Measurements from ENCODE around the gene CREBZF.
"Not testable (repeated sequence)": the region's sequence is repeated elsewhere in the genome, so short reads cannot be mapped to it uniquely, and the experiment has no call there.

CREBZF gene

DNA sequence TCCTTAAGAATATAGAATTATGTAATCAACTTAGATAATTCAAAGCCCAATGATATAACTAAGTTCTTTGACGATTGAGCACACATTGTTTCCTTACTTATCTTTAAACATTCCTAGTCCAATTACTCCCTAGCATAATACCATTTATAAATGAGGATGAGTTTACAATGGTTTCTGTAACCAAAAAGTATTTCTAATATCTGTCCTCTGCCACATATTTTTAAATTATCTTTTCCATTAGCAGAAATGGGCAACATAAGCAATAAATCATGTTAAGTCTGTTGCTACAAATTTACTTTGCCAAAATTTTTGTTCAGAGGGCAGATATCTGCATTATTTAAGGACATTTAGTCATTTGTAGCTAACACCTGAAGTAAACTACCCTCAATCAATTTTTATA is 6.7 kb downstream of the CREBZF start:
- H3K4me3 ChIP-seq (ENCODE audit: low read depth, low read length) = no peak overlapping the region
- TF ChIP-seq, protein P1, sequence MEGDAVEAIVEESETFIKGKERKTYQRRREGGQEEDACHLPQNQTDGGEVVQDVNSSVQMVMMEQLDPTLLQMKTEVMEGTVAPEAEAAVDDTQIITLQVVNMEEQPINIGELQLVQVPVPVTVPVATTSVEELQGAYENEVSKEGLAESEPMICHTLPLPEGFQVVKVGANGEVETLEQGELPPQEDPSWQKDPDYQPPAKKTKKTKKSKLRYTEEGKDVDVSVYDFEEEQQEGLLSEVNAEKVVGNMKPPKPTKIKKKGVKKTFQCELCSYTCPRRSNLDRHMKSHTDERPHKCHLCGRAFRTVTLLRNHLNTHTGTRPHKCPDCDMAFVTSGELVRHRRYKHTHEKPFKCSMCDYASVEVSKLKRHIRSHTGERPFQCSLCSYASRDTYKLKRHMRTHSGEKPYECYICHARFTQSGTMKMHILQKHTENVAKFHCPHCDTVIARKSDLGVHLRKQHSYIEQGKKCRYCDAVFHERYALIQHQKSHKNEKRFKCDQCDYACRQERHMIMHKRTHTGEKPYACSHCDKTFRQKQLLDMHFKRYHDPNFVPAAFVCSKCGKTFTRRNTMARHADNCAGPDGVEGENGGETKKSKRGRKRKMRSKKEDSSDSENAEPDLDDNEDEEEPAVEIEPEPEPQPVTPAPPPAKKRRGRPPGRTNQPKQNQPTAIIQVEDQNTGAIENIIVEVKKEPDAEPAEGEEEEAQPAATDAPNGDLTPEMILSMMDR (IDR thresholded peaks at IDR 0.05; ENCODE audit: low read depth, low read length) = no peak
- in situ Hi-C loops (cut with HindIII; ENCODE audit: low sequenced_read_pairs) = no loop called here
- DNase-seq (ENCODE audit: low read depth, low spot score) = no peak

DNA sequence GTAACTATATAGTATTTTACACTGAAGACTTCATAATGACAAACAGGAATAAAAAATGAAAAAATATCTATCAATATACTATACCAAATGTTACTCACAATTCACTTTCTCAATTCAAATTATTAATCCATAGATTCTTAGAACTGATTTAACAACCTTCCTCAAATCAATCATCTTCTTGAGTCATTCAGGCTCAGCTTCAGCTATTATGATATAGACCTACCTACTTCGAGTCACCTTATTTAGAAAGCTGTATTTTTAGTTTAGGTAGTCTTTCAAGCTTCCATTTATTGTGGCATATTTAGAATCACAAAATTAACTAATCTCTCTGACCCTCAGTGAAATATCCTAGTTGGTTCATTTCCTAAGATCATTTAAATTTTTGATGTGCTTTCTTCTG is 8.2 kb downstream of the CREBZF start:
- no peak overlapping the region for H3K4me3 ChIP-seq (ENCODE audit: low read depth, low read length)
- in situ Hi-C loops (cut with HindIII; ENCODE audit: low sequenced_read_pairs) = no loop called here
- TF ChIP-seq, protein P1 (IDR thresholded peaks at IDR 0.05; ENCODE audit: low read depth, low read length) = no peak
- no peak for DNase-seq (ENCODE audit: low read depth, low spot score)

DNA sequence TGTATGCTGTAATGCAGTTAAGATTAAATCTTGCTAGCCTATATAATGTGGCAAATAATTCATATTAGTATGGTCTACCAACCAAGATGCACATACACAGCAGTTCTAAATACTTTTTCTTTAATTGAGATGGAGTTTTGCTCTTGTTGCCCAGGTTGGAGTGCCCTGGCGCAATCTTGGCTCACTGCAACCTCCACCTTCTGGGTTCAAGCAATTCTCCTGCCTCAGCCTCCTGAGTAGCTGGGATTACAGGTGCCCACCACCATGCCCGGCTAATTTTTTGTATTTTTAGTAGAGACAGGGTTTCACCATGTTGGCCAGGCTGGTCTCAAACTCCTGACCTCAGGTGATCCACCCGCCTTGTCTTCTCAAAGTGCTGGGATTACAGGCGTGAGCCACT is 10.6 kb downstream of the CREBZF start:
- DNase-seq (ENCODE audit: low read depth, low spot score); H3K4me3 ChIP-seq (ENCODE audit: low read depth, low read length); in situ Hi-C loops (cut with HindIII; ENCODE audit: low sequenced_read_pairs): not testable (repeated sequence)

DNA sequence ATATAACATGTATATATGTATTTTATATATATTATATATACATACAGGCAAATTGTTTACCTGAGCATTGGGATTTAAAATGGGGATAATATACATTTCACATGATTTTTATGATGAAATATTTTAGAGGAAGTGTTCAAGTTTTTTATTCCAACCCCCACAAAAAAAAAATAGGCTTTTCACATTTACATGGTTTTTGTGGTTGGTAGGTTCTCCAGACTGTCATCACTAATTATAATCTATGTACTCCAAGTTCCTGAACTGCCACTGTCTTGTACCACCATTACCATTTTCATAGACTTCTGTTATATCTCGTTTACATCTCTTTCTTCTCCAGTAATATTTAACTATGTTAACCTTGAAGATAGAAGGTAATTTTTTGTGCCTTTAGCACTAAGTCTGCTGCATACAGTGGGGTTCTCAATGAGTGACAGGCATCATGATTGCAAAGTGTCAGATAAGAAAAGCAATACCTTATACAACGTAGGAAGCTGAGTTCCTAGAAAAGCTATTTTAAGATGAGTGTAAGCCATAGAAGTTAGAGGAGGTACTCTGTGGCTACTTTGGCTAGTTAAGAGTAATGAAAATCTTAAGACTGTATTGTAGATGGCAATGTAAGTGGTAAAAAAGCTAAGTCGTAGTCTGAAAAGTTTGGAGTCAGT is 12.0 kb downstream of the CREBZF start:
- H3K4me3 ChIP-seq (ENCODE audit: low read depth, low read length) = no peak overlapping the region
- in situ Hi-C loops (cut with HindIII; ENCODE audit: low sequenced_read_pairs) = no loop called here
- TF ChIP-seq, protein P1 (IDR thresholded peaks at IDR 0.05; ENCODE audit: low read depth, low read length) = no peak
- DNase-seq (ENCODE audit: low read depth, low spot score) = no peak

DNA sequence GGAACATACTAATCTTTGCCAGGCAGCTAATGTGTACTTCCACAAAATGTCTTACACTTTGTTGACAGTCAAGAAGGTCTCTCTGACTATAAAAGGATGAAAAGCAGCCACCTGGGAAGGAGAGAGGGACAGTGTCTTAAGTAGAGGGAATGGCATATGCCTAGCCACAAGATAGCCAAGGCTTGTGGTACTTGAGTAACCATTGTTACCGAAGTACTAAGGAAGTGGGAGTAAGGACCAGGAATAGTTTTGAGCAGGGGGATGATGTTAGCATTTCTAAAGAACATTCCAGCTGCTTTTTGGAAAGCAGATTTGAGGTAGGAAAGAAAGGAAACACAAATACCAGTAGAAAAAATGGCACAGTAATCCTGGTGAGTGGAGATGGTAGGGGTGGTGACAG is 13.8 kb downstream of the CREBZF start:
- no peak for DNase-seq (ENCODE audit: low read depth, low spot score)
- no peak overlapping the region for H3K4me3 ChIP-seq (ENCODE audit: low read depth, low read length)
- TF ChIP-seq, protein P1 (IDR thresholded peaks at IDR 0.05; ENCODE audit: low read depth, low read length) = no peak
- in situ Hi-C loops (cut with HindIII; ENCODE audit: low sequenced_read_pairs) = no loop called here

DNA sequence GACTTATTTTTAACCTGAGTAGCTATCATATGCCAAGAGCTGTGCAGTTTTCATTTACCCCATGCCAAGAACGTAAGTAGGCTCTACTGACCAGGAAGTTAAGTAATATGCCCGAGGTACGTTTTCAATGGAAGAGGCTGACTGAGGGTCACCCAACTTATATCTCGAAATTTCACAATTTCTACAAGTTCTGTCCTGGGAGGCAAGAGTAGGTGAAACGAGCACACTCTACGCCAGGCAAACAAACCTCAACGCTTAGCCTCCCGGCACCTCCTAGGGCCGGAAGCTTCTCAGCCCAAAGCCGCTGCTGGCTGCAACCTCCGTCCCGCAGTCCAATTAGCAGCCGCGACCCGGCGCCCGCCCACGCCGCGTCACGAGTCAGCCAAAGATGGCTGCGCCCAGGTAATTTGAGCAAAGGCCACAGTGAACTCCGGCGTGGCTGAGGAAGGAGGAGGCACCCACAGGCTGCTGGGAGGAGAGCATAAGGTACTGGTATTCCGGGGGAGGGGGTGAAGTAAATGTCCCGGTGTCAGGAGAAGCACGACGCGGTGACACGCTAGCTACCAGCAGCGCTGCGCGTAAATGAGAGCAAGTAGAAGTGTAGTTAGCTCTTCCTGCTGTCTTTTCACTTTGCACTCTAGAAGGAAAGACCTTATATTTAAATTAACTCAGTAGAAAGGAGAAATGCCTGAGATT is 17.2 kb downstream of the CREBZF start, which contains the start of gene TMEM126A:
Gene TMEM126A (plus strand): TSS at position 364 of the 696 bp plus-strand sequence. CDS start 2,289 bp downstream, outside the sequence.
- peak within 1 kb of the TSS; percentile 76 for H3K4me3 ChIP-seq (ENCODE audit: low read depth, low read length)
- TF ChIP-seq, protein P1 (IDR thresholded peaks at IDR 0.05; ENCODE audit: low read depth, low read length) = no peak
- peak; percentile 84 for DNase-seq (ENCODE audit: low read depth, low spot score)
- in situ Hi-C loops (cut with HindIII; ENCODE audit: low sequenced_read_pairs) = no loop called here

DNA sequence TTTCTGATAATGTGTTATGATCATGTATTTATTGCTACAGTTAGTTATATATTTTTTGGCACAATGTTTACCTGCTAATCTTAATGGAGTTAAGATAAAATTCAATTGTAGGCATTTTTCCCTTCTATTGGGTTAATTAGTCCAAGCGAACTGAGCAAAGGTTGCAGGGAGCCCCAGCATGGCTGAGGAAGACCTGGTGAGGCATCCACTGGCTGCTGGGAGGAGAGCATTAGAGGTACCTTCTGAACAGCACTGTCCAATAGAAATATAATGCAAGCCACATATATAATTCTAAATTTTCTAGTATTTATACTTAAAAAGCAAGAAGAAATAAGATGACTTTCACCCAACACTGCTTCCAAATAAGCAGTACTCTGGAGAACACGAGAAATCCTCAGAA is 17.9 kb downstream of the CREBZF start:
- H3K4me3 ChIP-seq (ENCODE audit: low read depth, low read length) = peak overlapping the region; percentile 76
- no peak for DNase-seq (ENCODE audit: low read depth, low spot score)
- in situ Hi-C loops (cut with HindIII; ENCODE audit: low sequenced_read_pairs) = no loop called here
- TF ChIP-seq, protein P1 (IDR thresholded peaks at IDR 0.05; ENCODE audit: low read depth, low read length) = no peak
